Measurements from ENCODE around the gene SLC38A6.

Gene SLC38A6

DNA sequence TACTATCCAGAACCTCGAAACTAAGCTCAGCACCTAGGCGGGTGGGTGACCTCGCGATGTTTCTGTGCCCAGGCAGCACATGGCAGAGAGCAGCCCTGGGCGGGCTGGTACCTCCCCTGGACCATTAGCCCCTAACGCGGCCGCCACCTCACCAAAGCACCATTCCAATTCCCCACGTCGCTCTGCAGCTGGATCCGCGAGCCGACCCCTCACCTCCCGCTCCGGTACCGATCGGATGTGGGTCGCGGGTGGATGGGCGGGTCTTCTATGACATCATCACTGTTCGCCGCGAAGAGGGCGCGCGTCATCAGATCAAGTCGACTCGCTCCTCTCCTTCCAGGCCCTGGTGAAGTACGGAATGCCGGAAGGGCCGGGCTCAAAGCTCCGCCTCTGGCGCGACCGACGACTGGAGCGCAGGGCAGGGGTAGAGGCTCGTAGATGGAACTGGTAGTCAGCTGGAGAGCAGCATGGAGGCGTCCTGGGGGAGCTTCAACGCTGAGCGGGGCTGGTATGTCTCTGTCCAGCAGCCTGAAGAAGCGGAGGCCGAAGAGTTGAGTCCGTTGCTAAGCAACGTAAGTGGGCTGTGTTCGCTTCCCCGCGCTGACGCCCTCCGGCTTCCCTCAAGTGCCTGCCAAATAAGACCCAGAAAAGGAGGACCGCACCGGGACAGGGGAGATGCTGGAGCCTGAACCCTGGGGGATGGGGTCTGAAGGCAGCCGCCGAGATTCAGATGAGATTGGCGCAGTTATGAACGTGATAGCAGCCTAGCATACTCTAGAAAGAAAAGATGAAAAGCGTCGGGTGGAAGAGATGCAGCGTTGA, at the start of gene SLC38A6, which contains the start of gene TRMT5:
TSS of gene SLC38A6 (plus strand) at position 435 of the 822 bp plus-strand sequence. CDS start at position 468, 33 bp downstream.
TSS of gene TRMT5 (minus strand) at position 269 of the 822 bp plus-strand sequence. CDS start at position 163, 106 bp downstream.
- DNase-seq = peak; percentile 93

DNA sequence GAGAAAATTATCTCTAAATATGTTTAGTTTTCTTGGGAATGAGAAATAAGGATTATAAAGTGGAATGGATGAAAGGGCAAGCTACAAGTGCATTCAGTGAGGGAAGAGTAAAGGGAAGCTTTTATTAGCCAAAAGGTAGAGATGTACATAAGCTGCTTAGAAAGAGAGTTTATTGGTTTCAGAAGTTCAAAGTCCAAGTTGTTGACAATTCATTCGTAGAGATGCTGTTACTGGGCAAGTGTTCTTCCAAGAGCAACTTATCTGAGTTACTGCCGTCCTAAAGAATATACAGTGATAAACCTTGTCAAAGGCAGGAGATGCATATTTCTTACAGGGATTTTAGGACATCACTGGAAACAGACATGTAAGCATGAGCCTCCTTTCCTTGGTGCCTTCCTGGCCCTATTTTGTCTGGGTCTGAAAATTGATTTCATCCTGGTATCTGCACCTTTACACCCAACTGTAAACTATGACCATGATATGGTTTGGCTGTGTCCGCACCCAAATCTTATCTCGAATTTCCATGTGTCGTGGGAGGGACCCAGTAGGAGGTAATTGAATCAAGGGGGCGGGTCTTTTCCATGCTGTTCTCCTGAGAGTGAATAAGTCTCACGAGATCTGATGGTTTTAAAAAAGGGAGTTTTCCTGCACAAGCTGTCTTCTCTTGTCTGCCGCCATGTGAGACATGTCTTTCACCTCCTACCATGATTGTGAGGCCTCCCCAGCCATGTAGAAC, 47.0 kb upstream of the SLC38A6 start:
- no peak for DNase-seq

DNA sequence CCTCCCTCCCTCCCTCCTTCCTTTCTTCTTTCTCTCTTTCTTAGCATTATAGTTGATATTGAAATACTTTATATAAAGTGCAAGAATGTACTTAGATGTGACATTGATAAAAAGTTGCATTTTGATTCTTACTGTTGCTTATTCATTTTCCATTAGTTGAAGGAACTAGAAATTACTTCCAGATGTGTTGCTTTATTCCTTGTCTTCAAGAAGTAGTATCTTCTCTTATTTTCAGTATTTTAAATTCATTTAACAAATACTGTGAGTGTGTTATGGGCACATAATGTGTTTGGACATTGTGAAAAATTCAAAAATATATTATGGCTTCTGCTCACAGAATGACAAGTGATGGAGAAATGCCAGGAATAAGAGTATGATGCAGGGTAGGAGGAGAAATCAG, 45.7 kb upstream of the SLC38A6 start:
- DNase-seq = no peak

DNA sequence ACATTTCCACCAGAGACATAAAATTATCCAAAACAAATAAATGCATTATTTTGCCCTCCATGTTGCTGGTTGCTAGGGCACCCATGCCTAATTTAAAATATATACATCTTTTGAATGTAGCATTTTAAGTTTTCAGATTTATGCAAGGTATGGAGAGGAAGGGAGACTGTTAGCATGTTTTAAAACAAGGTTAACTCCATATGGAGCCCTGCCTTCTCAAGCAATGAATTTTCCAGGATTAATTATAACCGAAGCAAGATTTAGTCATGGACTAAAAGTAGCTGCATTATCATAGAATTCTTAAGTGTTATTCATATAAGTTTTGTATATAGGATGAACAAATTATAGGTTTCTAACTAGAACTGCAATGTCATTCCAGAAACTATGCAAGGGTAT, 37.4 kb upstream of the SLC38A6 start:
- DNase-seq = no peak

DNA sequence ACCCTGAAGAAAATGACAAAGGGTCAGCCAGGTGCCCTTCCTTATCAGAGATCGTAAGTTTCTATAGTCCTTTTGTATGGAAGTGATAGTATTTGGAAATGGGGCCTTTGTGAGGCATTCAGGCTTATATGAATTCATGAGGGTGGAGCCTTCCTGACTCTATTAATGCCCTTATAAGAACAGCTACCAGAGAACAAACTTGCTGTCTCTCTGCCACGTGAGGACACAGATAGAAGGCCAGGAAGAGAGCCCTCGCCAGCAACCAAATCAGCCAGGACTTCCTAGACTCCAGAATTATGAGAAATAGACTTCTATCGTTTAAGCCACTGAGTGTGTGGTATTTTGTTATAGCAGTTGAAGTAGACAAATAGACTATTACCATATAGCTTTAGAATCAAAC, 36.8 kb upstream of the SLC38A6 start:
- DNase-seq = no peak

DNA sequence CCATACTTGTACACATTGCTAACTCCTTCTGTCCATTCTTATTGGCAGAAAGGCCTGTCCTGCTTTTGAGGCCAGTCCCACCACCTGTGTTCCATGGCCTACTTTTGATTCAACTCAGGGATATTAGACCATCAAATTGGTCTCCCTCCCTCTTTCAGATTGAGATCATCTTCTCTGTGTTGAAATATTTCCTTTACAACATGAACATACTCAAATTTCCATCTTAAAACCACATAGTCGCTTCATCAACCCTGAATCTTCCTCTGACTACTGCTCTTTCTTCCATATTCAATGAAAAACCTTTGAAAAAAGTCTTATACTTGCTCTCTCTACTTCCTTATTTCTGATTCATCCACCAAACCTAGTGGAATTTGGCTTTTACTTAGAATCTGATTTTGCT, 35.1 kb upstream of the SLC38A6 start:
- no peak for DNase-seq

DNA sequence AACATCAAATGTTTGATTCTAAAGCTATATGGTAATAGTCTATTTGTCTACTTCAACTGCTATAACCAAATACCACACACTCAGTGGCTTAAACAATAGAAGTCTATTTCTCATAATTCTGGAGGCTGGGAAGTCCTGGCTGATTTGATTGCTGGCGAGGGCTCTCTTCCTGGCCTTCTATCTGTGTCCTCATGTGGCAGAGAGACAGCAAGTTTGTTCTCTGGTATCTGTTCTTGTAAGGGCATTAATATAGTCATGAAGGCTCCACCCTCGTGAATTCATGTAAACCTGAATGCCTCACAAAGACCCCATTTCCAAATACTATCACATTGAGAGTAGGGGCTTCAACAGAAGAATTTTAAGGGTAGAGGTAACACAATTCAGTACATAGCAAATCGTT, 34.3 kb upstream of the SLC38A6 start:
- no peak for DNase-seq

DNA sequence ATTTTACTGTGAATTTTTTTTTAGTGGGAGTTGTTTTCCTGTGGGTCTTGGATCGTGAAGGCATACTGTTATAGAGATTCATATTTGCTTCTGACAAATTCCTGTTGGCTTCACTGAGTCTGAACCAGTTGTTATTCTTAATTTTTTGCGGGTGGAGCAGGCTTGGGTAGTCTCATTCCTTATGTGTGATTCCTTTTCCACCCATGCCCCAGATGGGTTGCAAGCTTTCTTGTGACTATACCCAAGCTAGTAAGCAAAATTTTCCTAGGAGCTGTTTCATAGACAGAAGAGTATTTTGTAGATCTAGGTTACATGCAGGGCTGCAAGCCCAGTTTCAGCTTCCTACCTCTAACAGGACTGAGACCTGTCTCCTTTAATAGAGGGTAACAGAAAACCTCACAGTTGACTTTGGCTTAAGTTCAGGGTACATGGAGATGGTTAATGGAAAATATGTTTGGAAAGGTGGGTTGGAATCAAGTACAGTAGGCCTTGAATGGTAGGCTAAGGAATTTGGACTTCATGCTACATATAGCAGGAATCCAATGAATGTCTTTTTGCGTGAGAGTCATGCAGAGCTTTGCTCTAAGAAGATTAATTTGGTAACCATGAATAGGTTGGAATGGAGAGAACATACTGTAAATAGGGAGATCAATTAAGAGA, 29.1 kb upstream of the SLC38A6 start:
- DNase-seq = no peak

DNA sequence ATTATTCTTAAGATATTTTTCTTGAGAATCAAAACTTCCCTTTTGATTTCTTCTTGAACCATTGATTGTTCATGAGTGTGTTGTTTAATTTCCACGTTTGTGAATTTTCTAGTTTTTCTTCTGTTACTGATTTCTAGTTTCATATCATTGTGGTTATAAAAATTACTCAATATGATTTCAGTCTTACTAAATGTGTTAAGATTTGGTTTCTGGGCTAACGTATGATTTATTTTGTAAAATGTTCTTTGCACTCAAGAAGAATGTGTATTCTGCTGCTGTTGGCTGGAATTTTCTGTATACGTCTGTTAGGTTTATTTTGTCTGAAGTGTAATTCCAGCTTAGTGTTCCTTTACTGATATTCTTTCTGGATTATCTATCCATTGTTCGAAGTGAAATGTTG, 24.8 kb upstream of the SLC38A6 start:
- DNase-seq = no peak

DNA sequence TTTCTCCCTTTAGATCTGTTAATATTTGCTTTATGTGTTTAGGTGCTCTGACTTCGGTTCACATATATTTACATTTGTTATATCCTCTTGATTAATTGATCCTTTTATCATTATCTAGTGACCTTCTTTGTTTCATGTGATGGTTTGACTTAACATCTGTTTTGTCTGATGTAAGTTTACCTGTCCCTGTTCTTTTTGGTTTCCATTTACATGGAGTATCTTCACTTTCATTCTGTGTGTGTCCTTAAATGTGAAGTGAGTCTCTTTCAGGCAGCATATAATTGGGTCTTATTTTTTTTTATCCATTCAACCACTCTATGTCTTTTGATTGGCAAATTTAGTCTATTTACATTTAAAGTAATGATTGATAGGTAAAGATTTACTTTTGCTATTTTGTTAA, 24.4 kb upstream of the SLC38A6 start:
- DNase-seq = no peak

DNA sequence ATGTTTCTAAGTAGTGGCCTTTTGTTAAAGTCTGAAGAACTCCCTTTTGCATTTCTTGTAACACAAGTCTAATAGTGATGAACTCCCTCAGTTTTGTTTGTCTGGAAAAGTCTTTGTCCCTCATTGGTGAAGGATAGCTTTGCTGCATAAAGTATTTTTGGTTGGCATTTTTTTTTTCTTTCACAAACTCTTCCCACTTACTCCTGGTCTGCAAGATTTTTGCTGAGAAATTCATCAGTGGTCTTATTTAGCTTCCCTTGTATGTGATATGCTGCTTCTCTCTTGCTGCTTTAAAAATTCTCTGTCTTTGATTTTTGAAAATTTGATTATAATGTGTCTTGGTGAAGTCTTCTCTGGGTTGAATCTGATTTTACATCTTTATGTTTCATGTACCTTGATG, 22.9 kb upstream of the SLC38A6 start:
- no peak for DNase-seq

DNA sequence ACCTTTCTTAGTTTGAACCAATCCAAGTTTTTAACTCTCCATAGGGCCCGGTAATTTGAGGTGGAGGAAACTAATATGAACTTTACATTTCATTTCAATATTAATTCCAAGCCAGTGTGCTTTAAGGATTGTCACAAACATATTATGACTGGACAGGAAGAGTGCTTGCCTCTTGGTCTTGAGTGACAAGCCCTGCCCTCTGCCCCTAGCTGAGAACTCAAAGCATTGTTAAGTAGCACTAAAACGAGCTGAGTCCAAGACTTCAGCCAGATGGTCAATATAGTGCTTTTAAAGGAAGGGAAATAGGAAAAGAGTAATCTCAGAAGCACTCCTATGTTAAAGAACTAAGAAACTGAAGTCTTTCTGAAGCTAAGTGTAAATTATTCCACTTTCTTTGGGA, 17.3 kb upstream of the SLC38A6 start:
- no peak for DNase-seq

DNA sequence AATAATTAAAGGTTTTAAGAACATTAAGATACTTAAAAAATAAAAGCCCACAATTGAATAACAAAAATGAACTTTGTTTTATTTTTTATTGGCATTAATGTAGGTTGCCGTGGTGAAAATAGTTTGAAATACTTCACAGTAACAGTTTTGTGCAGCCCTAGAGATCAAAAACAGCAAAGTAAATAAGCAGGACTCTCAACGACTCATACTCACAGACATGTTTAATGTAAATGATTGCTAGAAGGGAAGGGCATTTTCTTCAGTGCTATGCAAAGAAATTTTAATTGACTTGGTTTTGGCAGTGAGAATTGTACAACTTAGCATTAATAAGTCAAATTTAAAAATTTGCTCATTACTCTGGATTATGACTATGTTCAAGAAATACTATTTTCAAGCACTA, 16.1 kb upstream of the SLC38A6 start:
- DNase-seq = no peak

DNA sequence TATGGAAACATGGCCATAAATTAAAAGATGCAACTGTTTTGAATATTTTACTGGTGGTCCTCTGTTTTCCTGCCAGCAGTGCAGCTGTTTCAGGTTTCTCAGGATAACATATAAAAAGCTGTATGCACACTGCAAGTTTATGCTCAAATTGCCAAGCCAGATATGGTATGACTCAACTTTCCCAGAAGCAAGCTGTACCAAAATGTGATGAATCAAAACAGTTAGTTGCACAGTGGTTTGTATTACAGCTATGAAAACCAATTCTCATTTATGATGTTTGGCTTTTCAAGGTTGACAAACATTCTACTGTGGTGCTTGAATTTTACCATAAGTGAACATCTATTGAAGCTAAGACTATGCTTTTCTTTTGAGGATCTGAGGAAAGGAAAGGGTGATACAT, 15.6 kb upstream of the SLC38A6 start:
- no peak for DNase-seq

DNA sequence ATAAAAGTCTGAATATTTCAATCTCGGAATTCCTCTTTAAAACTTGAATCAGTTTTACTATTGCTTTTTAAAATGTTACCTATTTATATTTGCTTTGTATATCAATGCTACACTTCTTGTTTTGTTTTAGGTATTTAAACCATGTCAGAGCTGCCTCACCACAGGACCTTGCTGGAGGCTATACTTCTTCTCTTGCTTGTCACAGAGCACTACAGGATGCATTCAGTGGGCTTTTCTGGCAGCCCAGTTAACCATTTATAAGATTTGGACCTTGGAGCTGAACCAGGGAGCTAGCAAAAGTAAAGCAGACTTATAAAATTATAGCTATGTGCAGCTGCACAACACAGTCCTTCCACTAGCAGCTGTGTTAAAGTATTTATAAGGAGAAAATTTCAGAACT, 12.9 kb upstream of the SLC38A6 start:
- no peak for DNase-seq

DNA sequence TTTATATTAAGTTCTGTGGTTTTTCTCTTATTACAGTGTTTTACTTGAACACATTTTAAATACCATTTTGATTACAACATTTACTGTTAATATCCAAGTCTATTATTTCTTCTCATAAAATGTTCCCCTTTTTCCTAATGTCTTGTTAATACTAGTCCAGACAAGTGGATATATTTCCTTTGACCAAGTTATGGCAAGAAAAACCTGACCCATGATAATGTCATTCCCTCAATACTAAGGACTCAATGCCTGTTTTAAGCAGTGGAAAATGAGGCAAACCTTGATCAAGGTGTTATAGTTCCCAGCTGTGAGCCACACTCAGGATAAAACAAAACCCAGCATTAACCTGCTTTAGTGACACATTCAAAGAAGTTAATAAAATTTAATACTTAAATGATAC, 12.4 kb upstream of the SLC38A6 start:
- DNase-seq = no peak

DNA sequence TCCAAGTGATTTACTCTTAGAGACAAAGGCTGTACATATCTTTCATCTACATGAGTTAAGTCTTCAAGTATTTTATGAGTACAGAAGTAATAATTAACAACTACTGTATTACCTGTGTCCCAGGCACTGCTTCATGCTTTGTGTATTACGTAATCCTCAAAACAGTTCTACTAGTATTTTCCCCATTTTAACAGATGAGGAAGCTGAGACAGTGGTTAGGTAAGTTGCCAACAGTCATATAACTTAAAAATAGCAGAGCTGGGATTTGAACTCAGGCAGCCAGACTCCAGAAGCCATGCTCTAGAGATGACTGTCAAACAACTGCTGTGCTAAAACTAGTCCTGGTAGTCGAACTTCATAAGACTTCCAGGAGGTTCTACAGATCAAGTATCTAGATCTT, 10.9 kb upstream of the SLC38A6 start:
- no peak for DNase-seq

DNA sequence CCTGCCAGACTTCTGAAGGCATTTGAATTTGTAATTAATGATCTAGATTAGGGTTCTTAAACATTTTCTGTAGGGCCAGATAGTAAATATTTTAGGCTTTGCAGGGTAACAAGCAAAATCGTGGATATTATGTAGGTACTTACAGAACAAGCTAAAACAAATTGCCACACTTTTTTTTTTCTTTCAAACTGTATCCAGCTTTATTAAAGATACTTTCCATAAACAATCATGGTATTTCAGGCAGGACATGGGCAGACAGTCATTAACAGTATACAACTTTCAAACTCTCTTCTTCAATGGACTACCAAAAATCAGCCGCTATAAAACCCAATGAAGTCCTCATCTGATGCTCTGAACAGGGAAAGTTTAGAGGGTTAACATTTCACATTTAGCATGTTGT, 9.8 kb upstream of the SLC38A6 start:
- DNase-seq = no peak

DNA sequence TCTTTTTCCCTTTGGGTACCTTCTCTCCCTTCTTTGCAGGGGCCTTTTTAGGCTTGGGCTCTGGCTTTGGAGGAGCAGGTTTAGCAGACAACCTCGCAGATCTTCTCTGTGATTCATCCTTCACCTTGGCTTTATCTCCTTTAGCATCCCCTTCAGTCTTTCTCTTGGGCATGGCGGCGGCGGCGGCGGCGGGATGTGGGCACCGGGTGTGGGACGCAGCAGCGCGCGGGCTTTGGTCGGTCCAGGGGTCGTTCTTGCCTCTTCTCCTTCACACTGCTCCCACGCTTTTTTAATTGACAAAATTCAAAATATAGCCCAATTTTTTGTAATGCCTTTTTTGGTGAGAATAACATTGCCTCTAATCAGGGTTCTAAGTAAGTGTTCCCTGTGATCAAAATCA, 8.8 kb upstream of the SLC38A6 start:
- DNase-seq = no peak

DNA sequence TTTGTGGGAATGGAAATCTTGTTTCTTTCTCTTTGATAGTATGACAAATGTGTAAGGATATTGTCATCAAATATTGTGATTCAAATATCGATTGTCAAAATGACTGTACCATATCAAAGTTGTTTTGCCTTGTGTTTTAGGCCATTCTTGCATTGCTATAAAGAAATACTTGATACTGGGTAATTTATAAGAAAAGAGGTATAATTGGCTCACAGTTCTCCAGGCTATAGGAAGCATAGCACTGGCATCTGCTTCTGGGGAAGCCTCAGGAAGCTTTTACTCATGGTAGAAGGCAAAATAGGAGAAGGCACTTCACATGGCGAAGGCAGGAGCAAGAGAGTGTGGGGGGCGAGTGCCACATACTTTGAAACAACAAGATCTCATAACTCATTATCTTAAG, 8.0 kb upstream of the SLC38A6 start:
- DNase-seq = no peak

DNA sequence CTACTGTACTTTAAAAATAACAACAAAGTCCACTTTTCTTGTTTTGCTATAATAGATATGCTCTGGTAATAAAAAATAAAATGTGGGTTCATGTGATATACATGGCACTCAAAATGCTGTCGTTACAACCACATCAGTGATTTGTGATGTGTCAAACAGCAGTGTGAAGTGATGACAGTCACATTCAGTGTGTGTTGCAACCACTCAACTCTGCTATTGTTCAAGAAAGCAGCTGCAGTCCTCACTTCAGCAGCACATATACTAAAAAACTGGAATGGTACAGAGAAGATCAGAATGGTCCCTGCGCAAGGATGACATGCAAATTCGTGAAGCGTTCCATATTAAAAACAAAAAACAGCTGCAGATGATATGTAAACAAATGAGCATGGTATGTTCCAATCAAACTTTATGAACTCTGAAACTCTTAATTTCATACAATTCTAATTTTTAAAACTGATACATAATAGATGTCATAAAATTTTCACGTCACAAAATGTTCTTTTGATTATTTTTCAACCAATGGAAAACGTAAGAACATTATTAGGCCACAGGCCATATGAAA, 6.9 kb upstream of the SLC38A6 start:
- no peak for DNase-seq

DNA sequence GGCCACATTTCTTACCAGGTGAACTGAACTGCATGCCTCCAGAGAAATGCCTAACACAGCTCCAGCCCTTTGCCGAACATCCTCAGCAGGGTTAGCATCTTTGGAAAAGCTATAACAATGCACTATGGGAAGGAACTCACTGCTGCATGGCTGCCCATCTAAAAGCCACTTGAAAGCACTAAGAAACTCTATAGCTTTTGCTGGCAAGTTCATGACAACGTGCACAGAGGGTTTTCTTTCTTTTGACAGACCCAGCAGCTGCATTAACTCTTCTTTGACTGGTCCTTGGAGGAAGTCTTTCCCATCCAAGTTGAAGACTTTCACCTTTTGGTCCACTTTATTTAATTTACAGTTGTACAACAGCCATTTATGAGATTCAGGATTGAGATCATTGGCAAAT, 5.5 kb upstream of the SLC38A6 start:
- no peak for DNase-seq

DNA sequence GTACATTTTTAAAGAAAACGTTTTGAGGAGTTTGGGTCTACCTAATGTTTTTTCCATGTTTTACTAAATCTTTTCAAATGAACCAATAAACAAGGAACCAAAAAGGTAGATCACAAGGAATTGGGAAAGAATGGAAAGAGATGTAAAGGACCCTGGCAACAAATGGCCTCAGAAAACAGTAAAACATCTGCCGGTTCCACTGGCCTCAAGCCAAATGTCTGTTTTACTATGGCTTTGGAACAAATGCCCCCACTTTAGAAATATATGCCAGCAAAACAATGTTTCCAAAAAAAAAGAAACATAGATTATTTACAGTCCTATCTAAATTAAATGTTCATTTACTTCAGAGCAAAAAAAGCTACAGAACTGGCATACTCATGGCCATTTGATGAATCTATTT, 3.2 kb upstream of the SLC38A6 start:
- peak; percentile 66 for DNase-seq

All from NCI-H1105 (cell line).